Measurements from ENCODE around the gene C2orf15. TPM values are rescaled to one million over a fixed set of nuclear protein-coding genes. Genes with fewer than 3 reads are reported as not detected.

C2orf15 gene
- total and polyA plus RNA-seq, 10 of the 15 experiments (the other 5 are each of a cell fraction or from before 2014, with no cell fraction given), result 1.4 to 3.4 (median 2.4) TPM

DNA sequence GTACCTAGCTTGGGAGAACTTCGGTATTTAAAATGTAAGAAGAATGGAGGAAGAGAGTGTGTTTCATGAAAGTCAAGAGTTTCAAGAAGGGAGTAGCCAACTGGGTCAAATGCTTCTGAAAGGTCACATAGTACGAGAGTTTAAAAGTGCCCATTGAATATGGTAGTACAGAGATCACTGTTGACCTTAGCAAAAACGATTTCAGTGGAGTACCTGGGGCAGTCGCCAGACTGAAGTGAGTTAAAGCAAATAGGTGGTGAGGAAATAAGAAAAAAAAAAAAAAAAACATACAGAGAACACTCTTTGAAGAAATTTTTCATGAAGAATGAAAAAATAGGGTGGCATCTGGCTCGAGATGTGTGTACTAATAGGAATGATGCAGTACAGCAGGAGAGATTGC lies 24.7 kb downstream of the C2orf15 start:
- CTCF ChIA-PET, result interaction anchor here (3.4 kb wide), 1 partner anchor 9 kb away, joined by 24 read pairs; no protein-coding TSS in a partner anchor
- BruUV-seq (replicated peaks), result no TSS peak
- SMC1A ChIA-PET (ENCODE audit: uncharacterized antibody, unreplicated experiment), result interaction anchor here (1.6 kb wide), 1 partner anchor 24 kb away, joined by 3 read pairs; the partner anchor contains the start of gene C2orf15
- Histone ChIP-seq H4K20me1 (ENCODE audit: control insufficient read depth, insufficient read depth) (no peaks in the 10 kb centered on the region), H2AFZ (ENCODE audit: control insufficient read depth, low read depth, low read length) (no peak overlapping the region), H3K79me2 (ENCODE audit: control insufficient read depth, insufficient read depth, low read length) (no peaks in the 10 kb centered on the region), H3K4me2 (ENCODE audit: control insufficient read depth, insufficient read depth) (no peak overlapping the region), H3K4me3 (no peak overlapping the region), H3K27me3 (replicated peaks in 1 of 2; ENCODE audit: control insufficient read depth in 2 of 2, insufficient read depth in 2 of 2, low read length in 1 of 2) (no peaks in the 10 kb centered on the region), H3K27ac (ENCODE audit: control insufficient read depth, insufficient read depth) (no peak overlapping the region), H3K36me3 (ENCODE audit: control insufficient read depth in 2 of 2, insufficient read depth in 2 of 2, low read length in 1 of 2) (peaks cover 0 to 21% of the 10 kb centered on the region in 2 experiments; a peak in 2 of 4 replicates), H3K9ac (ENCODE audit: control insufficient read depth, insufficient read depth, low read length) (no peak overlapping the region), H3K4me1 (ENCODE audit: control insufficient read depth, insufficient read depth, low read length) (no peaks in the 10 kb centered on the region), H3K9me3 (replicated peaks; ENCODE audit: control insufficient read depth, insufficient read depth, low read length) (no peaks in the 10 kb centered on the region)
- no peak for ATAC-seq
- in situ Hi-C loops (cut with MboI) (no loop called here), intact Hi-C loops (cut with micrococcal nuclease; ENCODE audit: unreplicated experiment) (no loop called here)
- 98% methylated on average over 3 of the region's 5 CpGs for WGBS (ENCODE audit: insufficient coverage, insufficient replicate concordance, low lambda C conversion rate, missing lambda C conversion rate)
- no peak for FAIRE-seq
- no peak for DNase-seq (ENCODE audit: low read depth, low spot score)
- TF ChIP-seq LARP7 (IDR thresholded peaks at IDR 0.05), result no peak
- RAD21 ChIA-PET (ENCODE audit: unreplicated experiment), result no interaction called here
- POLR2A ChIA-PET, result interaction anchor here (2.6 kb wide), 1 partner anchor 26 kb away, joined by 8 read pairs; no protein-coding TSS in a partner anchor

GRCh38 chr2:99169534-99169933 lies 28.0 kb downstream of the C2orf15 start:
- peak; percentile 88 for ATAC-seq
- no peak overlapping the region for H3K4me3 ChIP-seq
- no TSS peak for BruUV-seq (replicated peaks)
- FAIRE-seq, result no peak
- in situ Hi-C loops (cut with MboI), result no loop called here
- DNase-seq (ENCODE audit: low read depth, low spot score), result no peak
- H3K4me2 ChIP-seq (ENCODE audit: control insufficient read depth, insufficient read depth), result no peak overlapping the region
- no peaks in the 10 kb centered on the region for H3K9me3 ChIP-seq (replicated peaks; ENCODE audit: control insufficient read depth, insufficient read depth, low read length)
- ChIA-PET POLR2A (no interaction called here), CTCF (interaction anchor here (1.1 to 2.1 kb wide), 3 partner anchors 8 to 520 kb away, joined by 4 to 8 read pairs (median 6); partner anchors contain the start of genes MITD1 and MRPL30), SMC1A (ENCODE audit: uncharacterized antibody, unreplicated experiment) (interaction anchor here (0.9 to 2.5 kb wide), 6 partner anchors 8 to 328 kb away, joined by 3 to 16 read pairs (median 3); partner anchors contain the start of genes LIPT1 and TSGA10), RAD21 (ENCODE audit: unreplicated experiment) (no interaction called here)
- intact Hi-C loops (cut with micrococcal nuclease; ENCODE audit: unreplicated experiment), result no loop called here
- no peaks in the 10 kb centered on the region for H4K20me1 ChIP-seq (ENCODE audit: control insufficient read depth, insufficient read depth)
- peaks cover 0 to 28% of the 10 kb centered on the region in 2 experiments; a peak in 2 of 4 replicates for H3K36me3 ChIP-seq (ENCODE audit: control insufficient read depth in 2 of 2, insufficient read depth in 2 of 2, low read length in 1 of 2)
- H3K79me2 ChIP-seq (ENCODE audit: control insufficient read depth, insufficient read depth, low read length), result no peaks in the 10 kb centered on the region
- no peaks in the 10 kb centered on the region for H3K4me1 ChIP-seq (ENCODE audit: control insufficient read depth, insufficient read depth, low read length)
- 0% methylated on average over 1 of the region's 1 CpG for WGBS (ENCODE audit: insufficient coverage, insufficient replicate concordance, low lambda C conversion rate, missing lambda C conversion rate)
- no peaks in the 10 kb centered on the region for H3K27me3 ChIP-seq (replicated peaks in 1 of 2; ENCODE audit: control insufficient read depth in 2 of 2, insufficient read depth in 2 of 2, low read length in 1 of 2)
- H3K27ac ChIP-seq (ENCODE audit: control insufficient read depth, insufficient read depth), result 0 out of 2 replicates have a peak overlapping the region, but pooled peaks have one; percentile 18
- no peak overlapping the region for H2AFZ ChIP-seq (ENCODE audit: control insufficient read depth, low read depth, low read length)
- H3K9ac ChIP-seq (ENCODE audit: control insufficient read depth, insufficient read depth, low read length), result no peak overlapping the region
- TF ChIP-seq SPI1 (IDR thresholded peaks at IDR 0.05; ENCODE audit: borderline replicate concordance, insufficient read depth, low read depth, low read length) (peak; percentile 47; the same call in 1 of the 2 replicates), DPF2 (IDR thresholded peaks at IDR 0.05) (peak; percentile 64; the same call in 1 of the 2 replicates), YY1 (IDR thresholded peaks at IDR 0.05; ENCODE audit: low read depth, low read length) (no peak), NR2F1 (conservative IDR thresholded peaks at IDR 0.05) (peak; percentile 36; the same call in 1 of the 2 replicates), SUPT20H (IDR thresholded peaks at IDR 0.05; ENCODE audit: borderline replicate concordance, control insufficient read depth, low read depth, low read length) (no peak), LARP7 (IDR thresholded peaks at IDR 0.05) (no peak), CHD2 (IDR thresholded peaks at IDR 0.05; ENCODE audit: borderline replicate concordance, low read depth, low read length) (no peak), SUZ12 (IDR thresholded peaks at IDR 0.05; ENCODE audit: unreplicated experiment) (no peak), ETV6 (conservative IDR thresholded peaks at IDR 0.05 in 1 of 2, IDR thresholded peaks at IDR 0.05 in 1 of 2; ENCODE audit: borderline replicate concordance in 1 of 2, low read depth in 1 of 2) (peak in 1 of 2 experiments; percentile 40; a peak in 1 of 4 replicates), ZSCAN29 (IDR thresholded peaks at IDR 0.05) (no peak), SIN3A (IDR thresholded peaks at IDR 0.05; ENCODE audit: low read depth, low read length) (no peak), MTA2 (IDR thresholded peaks at IDR 0.05; ENCODE audit: low read depth) (peak; percentile 86), BCL11A (IDR thresholded peaks at IDR 0.05; ENCODE audit: low read depth, low read length) (peak; percentile 77), RAD51 (IDR thresholded peaks at IDR 0.05) (no peak), JUNB (IDR thresholded peaks at IDR 0.05) (peak; percentile 84), RUNX3 (IDR thresholded peaks at IDR 0.05; ENCODE audit: low read length) (peak; percentile 87)
- TF ChIP-seq, protein P1, sequence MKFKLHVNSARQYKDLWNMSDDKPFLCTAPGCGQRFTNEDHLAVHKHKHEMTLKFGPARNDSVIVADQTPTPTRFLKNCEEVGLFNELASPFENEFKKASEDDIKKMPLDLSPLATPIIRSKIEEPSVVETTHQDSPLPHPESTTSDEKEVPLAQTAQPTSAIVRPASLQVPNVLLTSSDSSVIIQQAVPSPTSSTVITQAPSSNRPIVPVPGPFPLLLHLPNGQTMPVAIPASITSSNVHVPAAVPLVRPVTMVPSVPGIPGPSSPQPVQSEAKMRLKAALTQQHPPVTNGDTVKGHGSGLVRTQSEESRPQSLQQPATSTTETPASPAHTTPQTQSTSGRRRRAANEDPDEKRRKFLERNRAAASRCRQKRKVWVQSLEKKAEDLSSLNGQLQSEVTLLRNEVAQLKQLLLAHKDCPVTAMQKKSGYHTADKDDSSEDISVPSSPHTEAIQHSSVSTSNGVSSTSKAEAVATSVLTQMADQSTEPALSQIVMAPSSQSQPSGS (IDR thresholded peaks at IDR 0.05; ENCODE audit: low read length), result 0 out of 2 replicates have a peak, but pooled peaks have one; percentile 39
- TF ChIP-seq, protein P2, sequence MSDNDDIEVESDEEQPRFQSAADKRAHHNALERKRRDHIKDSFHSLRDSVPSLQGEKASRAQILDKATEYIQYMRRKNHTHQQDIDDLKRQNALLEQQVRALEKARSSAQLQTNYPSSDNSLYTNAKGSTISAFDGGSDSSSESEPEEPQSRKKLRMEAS (IDR thresholded peaks at IDR 0.05; ENCODE audit: low read depth, low read length), result no peak
